ENCODE data around the gene FAM180B.
"Not testable (repeated sequence)": the region's sequence is repeated elsewhere in the genome, so short reads cannot be mapped to it uniquely, and the experiment has no call there.

FAM180B gene

GRCh38 chr11:47553406-47553743, 33.1 kb upstream of the FAM180B start:
- DNase-seq, result no peak
- no peak overlapping the region for H3K27ac ChIP-seq
- in situ Hi-C loops (cut with HindIII; ENCODE audit: low pct_ligation_motif_present, low sequenced_read_pairs), result no loop called here
- H3K4me3 ChIP-seq (ENCODE audit: low read depth, low read length), result peak overlapping the region; percentile 65
- H3K36me3 ChIP-seq (replicated peaks), result no peaks in the 10 kb centered on the region
- TF ChIP-seq CTCF (IDR thresholded peaks at IDR 0.05; ENCODE audit: low read depth, low read length, missing control alignments), result no peak
- no peaks in the 10 kb centered on the region for H3K27me3 ChIP-seq (replicated peaks)

GRCh38 chr11:47557004-47557403, 29.5 kb upstream of the FAM180B start:
- in situ Hi-C loops (cut with HindIII; ENCODE audit: low pct_ligation_motif_present, low sequenced_read_pairs); H3K27me3 ChIP-seq (replicated peaks); H3K27ac ChIP-seq; H3K36me3 ChIP-seq (replicated peaks); H3K4me3 ChIP-seq (ENCODE audit: low read depth, low read length); DNase-seq: not testable (repeated sequence)

GRCh38 chr11:47558695-47559094, 27.8 kb upstream of the FAM180B start:
- DNase-seq, result no peak
- H3K4me3 ChIP-seq (ENCODE audit: low read depth, low read length), result no peak overlapping the region
- H3K27ac ChIP-seq, result no peak overlapping the region
- H3K27me3 ChIP-seq (replicated peaks), result no peaks in the 10 kb centered on the region
- TF ChIP-seq CTCF (IDR thresholded peaks at IDR 0.05; ENCODE audit: low read depth, low read length, missing control alignments), result no peak
- H3K36me3 ChIP-seq (replicated peaks), result no peaks in the 10 kb centered on the region
- in situ Hi-C loops (cut with HindIII; ENCODE audit: low pct_ligation_motif_present, low sequenced_read_pairs), result no loop called here

- no peak for DNase-seq
- in situ Hi-C loops (cut with HindIII; ENCODE audit: low pct_ligation_motif_present, low sequenced_read_pairs), result no loop called here
- no peak for TF ChIP-seq CTCF (IDR thresholded peaks at IDR 0.05; ENCODE audit: low read depth, low read length, missing control alignments)
- no peaks in the 10 kb centered on the region for H3K27me3 ChIP-seq (replicated peaks)
- H3K36me3 ChIP-seq (replicated peaks), result no peaks in the 10 kb centered on the region
- no peak overlapping the region for H3K4me3 ChIP-seq (ENCODE audit: low read depth, low read length)
- no peak overlapping the region for H3K27ac ChIP-seq
Measured at GRCh38 chr11:47560426-47560825, 26.1 kb upstream of the FAM180B start.

GRCh38 chr11:47562393-47562792, 24.1 kb upstream of the FAM180B start:
- H3K4me3 ChIP-seq (ENCODE audit: low read depth, low read length); in situ Hi-C loops (cut with HindIII; ENCODE audit: low pct_ligation_motif_present, low sequenced_read_pairs): not testable (repeated sequence)

GRCh38 chr11:47564366-47564765, 22.1 kb upstream of the FAM180B start:
- H3K27me3 ChIP-seq (replicated peaks); H3K4me3 ChIP-seq (ENCODE audit: low read depth, low read length); H3K27ac ChIP-seq; in situ Hi-C loops (cut with HindIII; ENCODE audit: low pct_ligation_motif_present, low sequenced_read_pairs); DNase-seq; H3K36me3 ChIP-seq (replicated peaks): not testable (repeated sequence)

More at GRCh38 chr11:47562393-47562792, 24.1 kb upstream of the FAM180B start:
- H3K27ac ChIP-seq; H3K27me3 ChIP-seq (replicated peaks); H3K36me3 ChIP-seq (replicated peaks); DNase-seq: not testable (repeated sequence)

- in situ Hi-C loops (cut with HindIII; ENCODE audit: low pct_ligation_motif_present, low sequenced_read_pairs), result no loop called here
- TF ChIP-seq CTCF (IDR thresholded peaks at IDR 0.05; ENCODE audit: low read depth, low read length, missing control alignments), result no peak
- peak overlapping the region; percentile 39 for H3K27ac ChIP-seq
- no peaks in the 10 kb centered on the region for H3K27me3 ChIP-seq (replicated peaks)
- H3K4me3 ChIP-seq (ENCODE audit: low read depth, low read length), result peak overlapping the region; percentile 80
- DNase-seq, result no peak
- no peaks in the 10 kb centered on the region for H3K36me3 ChIP-seq (replicated peaks)
Measured at GRCh38 chr11:47564933-47565339, 21.5 kb upstream of the FAM180B start.

All from brain microvascular endothelial cell (primary cell).